K562 (cell line): ENCODE results near the gene OSBPL7. TPM values are rescaled to one million over a fixed set of nuclear protein-coding genes. Genes with fewer than 3 reads are reported as not detected.

ENCODE experiments used
- CBFB ChIP-seq: sonication (generic); formaldehyde crosslinking; IDR thresholded peaks from 2 replicates; pipeline ENCODE4 v1.4.0; 2020; ENCODE audit warnings: mild to moderate bottlenecking, missing genetic modification reagents
- CBX8 ChIP-seq: fragments of 200-600 bp; sonication (generic); IDR thresholded peaks from 2 replicates; pipeline ENCODE4 v1.6.1; 2012; ENCODE audit warnings: borderline replicate concordance, mixed run types, low read depth, mild to moderate bottlenecking, moderate library complexity, mixed read lengths, low read length, control low read depth, inconsistent platforms; ENCODE audit not compliant: poor library complexity, severe bottlenecking; ENCODE audit errors: extremely low read depth
- CCNT2 ChIP-seq: IDR thresholded peaks from 2 replicates; pipeline ENCODE4 v1.6.1; 2011; ENCODE audit warnings: borderline replicate concordance, low read depth, mild to moderate bottlenecking, moderate library complexity, mixed read lengths, low read length; ENCODE audit not compliant: insufficient read length; ENCODE audit errors: extremely low read depth
- CEBPG ChIP-seq, 3 experiments: fragments of 200-800 bp in 1 of 3; sonication (Bioruptor generic) in 1 of 3; sonication (generic) in 1 of 3; formaldehyde crosslinking in 1 of 3; IDR thresholded peaks in 2 of 3; conservative IDR thresholded peaks in 1 of 3; 2 replicates each; pipeline versions ENCODE4 v1.6.1 to v1.8.0; 2016 to 2022; ENCODE audit warnings: missing compliant biosample characterization in 2 of 3, missing genetic modification characterization in 2 of 3, mild to moderate bottlenecking in 1 of 3, missing genetic modification reagents in 1 of 3
- CTBP1 ChIP-seq: fragments of 450-650 bp; IDR thresholded peaks from 2 replicates; pipeline ENCODE4 v1.6.1; 2016; ENCODE audit warnings: borderline replicate concordance
- GABPB1 ChIP-seq: sonication (generic); formaldehyde crosslinking; IDR thresholded peaks from 2 replicates; pipeline ENCODE4 v1.8.0; 2022; ENCODE audit warnings: mild to moderate bottlenecking, missing genetic modification reagents
- IRF2 ChIP-seq: sonication (generic); formaldehyde crosslinking; IDR thresholded peaks from 2 replicates; pipeline ENCODE4 v1.8.1; 2022; ENCODE audit warnings: mild to moderate bottlenecking, missing genetic modification reagents
- KAT8 ChIP-seq: fragments of 450-650 bp; IDR thresholded peaks from 2 replicates; pipeline ENCODE4 v1.6.1; 2016; ENCODE audit warnings: low read depth, mild to moderate bottlenecking
- NCOA4 ChIP-seq: fragments of 450-650 bp; IDR thresholded peaks from 2 replicates; pipeline ENCODE4 v1.6.1; 2018; ENCODE audit warnings: mild to moderate bottlenecking; ENCODE audit not compliant: partially characterized antibody
- NRF1 ChIP-seq, 2 experiments: fragments of 450-650 bp; IDR thresholded peaks in 1 of 2; conservative IDR thresholded peaks in 1 of 2; 2 replicates each; pipeline ENCODE4 v1.6.1; 2014; ENCODE audit warnings: mild to moderate bottlenecking in 2 of 2
- POLR2H ChIP-seq: IDR thresholded peaks from 2 replicates; pipeline ENCODE4 v1.6.1; 2016; ENCODE audit warnings: missing genetic modification characterization, low read depth, mild to moderate bottlenecking, control low read depth, missing compliant biosample characterization, moderate library complexity
- PRMT5 ChIP-seq: sonication (generic); formaldehyde crosslinking; IDR thresholded peaks from 2 replicates; pipeline ENCODE4 v1.5.0; 2020; ENCODE audit warnings: missing genetic modification reagents
- RB1 ChIP-seq: fragments of 450-650 bp; IDR thresholded peaks from 2 replicates; pipeline ENCODE4 v1.6.1; 2017; ENCODE audit warnings: low read depth, mild to moderate bottlenecking
- RBBP5 ChIP-seq: fragments of 200-600 bp; sonication (generic); IDR thresholded peaks from 2 replicates; pipeline ENCODE4 v1.6.1; 2012; ENCODE audit warnings: borderline replicate concordance, mild to moderate bottlenecking, low read length, control low read depth, inconsistent platforms; ENCODE audit not compliant: insufficient read depth, poor library complexity, severe bottlenecking
- TBL1XR1 ChIP-seq, 2 experiments: IDR thresholded peaks; 2 replicates each; pipeline ENCODE4 v1.6.1; 2012; ENCODE audit warnings: improper control_type of control experiment in 2 of 2, low read length in 2 of 2, mild to moderate bottlenecking in 1 of 2
- TGIF2 ChIP-seq: sonication (generic); formaldehyde crosslinking; IDR thresholded peaks from 2 replicates; pipeline ENCODE4 v1.8.1; 2022; ENCODE audit warnings: mild to moderate bottlenecking, missing genetic modification reagents, moderate library complexity
- YY1 ChIP-seq, 3 experiments: IDR thresholded peaks; 2 replicates each; pipeline ENCODE4 v1.6.1; 2011; ENCODE audit warnings: low read length in 2 of 3, mild to moderate bottlenecking in 2 of 3, moderate library complexity in 2 of 3, borderline replicate concordance in 1 of 3, control low read depth in 1 of 3, low read depth in 1 of 3; ENCODE audit not compliant: insufficient read depth in 3 of 3, insufficient replicate concordance in 2 of 3, control insufficient read depth in 1 of 3, insufficient read length in 1 of 3; ENCODE audit errors: extremely low read depth in 1 of 3
- ZKSCAN8 ChIP-seq: fragments of 200-800 bp; sonication (Bioruptor generic); IDR thresholded peaks from 2 replicates; pipeline ENCODE4 v1.6.1; 2016; ENCODE audit warnings: missing genetic modification characterization, missing compliant biosample characterization
- ZNF324 ChIP-seq: fragments of 250-450 bp; sonication (Bioruptor Pico); IDR thresholded peaks from 2 replicates; pipeline ENCODE4 v1.4.0; 2020; ENCODE audit warnings: mild to moderate bottlenecking
- ZNF589 ChIP-seq: fragments of 200-800 bp; sonication (Bioruptor generic); IDR thresholded peaks from 2 replicates; pipeline ENCODE4 v1.6.1; 2016; ENCODE audit warnings: low read depth, missing genetic modification characterization, missing compliant biosample characterization
- polyA plus RNA-seq, 8 experiments: library from polyadenylated mRNA; depleted of rRNA in 4 of 8; stranded (reverse) in 5 of 8; unstranded in 3 of 8; fragments of >200 nt; fragmentation: Nextera tagmentation in 2 of 8; fragmentation: Illumina TruSeq in 1 of 8; extraction: Ambion mirVana in 2 of 8; extraction: Trizol in 1 of 8; gene quantifications; 2 replicates each; pipeline versions ENCODE4 v1.2.1 to v1.2.3, GENCODE V29; 2011 to 2014; ENCODE audit warnings: inconsistent platforms in 1 of 8, missing spikeins in 1 of 8
- total RNA-seq, 7 experiments: library from RNA; depleted of rRNA in 6 of 7; stranded (reverse); fragments of >200 nt in 6 of 7; fragmentation: Illumina TruSeq in 2 of 7; extraction: Trizol in 2 of 7; gene quantifications; 2 replicates each; pipeline versions ENCODE4 v1.2.1 to v1.2.3, GENCODE V29; 2011 to 2021; ENCODE audit warnings: low replicate concordance in 1 of 7
- TF ChIP-seq, protein P1 (sequence below): fragments of 250-450 bp; sonication (Bioruptor Pico); IDR thresholded peaks from 2 replicates; pipeline ENCODE4 v1.8.0; 2022; ENCODE audit warnings: moderate library complexity, mild to moderate bottlenecking, inconsistent platforms
- TF ChIP-seq, protein P2 (sequence below): sonication (generic); formaldehyde crosslinking; IDR thresholded peaks from 2 replicates; pipeline ENCODE4 v1.8.0; 2023; ENCODE audit warnings: missing genetic modification reagents, mild to moderate bottlenecking, borderline replicate concordance

The OSBPL7 gene
- total and polyA plus RNA-seq, 9 of the 15 experiments (the other 6 are each of a cell fraction or from before 2014, with no cell fraction given): 0.32 to 11.9 (median 5.8) TPM

DNA sequence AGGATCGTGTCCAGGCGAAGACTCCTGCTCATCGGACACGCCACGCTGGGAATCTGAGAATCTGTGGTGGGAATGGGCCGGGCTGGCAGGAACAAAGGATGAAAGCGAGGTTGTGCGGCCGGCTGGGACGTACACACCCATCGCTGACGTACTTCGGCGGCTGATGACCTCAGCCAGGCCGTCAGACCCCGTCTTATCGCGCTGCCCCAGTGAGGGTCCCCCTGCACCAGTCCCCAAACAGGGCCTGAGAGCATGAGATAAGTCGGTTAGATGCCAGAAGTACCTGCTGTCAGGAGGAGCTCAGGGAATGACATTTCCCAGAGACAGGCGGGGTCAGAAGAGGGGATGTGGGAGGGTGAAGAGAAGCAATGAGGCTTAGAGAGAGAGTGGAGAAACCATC lies 45.3 kb upstream of the OSBPL7 start (continued):
- TF ChIP-seq TGIF2 (CRISPR knock-in tag): no peak
- no peak for TF ChIP-seq RBBP5
- TF ChIP-seq GABPB1 (CRISPR knock-in tag): 0 out of 2 replicates have a peak, but pooled peaks have one; percentile 30
- no peak for TF ChIP-seq ZNF324 (CRISPR knock-in tag)
- TF ChIP-seq PRMT5 (CRISPR knock-in tag): no peak
- peak; percentile 94; the same call in 1 of the 2 replicates for TF ChIP-seq ZKSCAN8 (CRISPR knock-in tag)
- TF ChIP-seq CCNT2: peak; percentile 100
- TF ChIP-seq CEBPG (CRISPR knock-in tag; IDR thresholded peaks at IDR 0.05): no peak
- no peak for TF ChIP-seq CEBPG (tag; conservative IDR thresholded peaks at IDR 0.05 in 1 of 2, IDR thresholded peaks at IDR 0.05 in 1 of 2)
- peak; percentile 48 to 61; a peak in 3 of 4 replicates for TF ChIP-seq NRF1 (conservative IDR thresholded peaks at IDR 0.05 in 1 of 2, IDR thresholded peaks at IDR 0.05 in 1 of 2)
- TF ChIP-seq IRF2 (CRISPR knock-in tag): no peak
- TF ChIP-seq TBL1XR1 (IDR thresholded peaks at IDR 0.05; ENCODE audit: low read length in 2 of 2): peak; percentile 93 to 98
- TF ChIP-seq RB1: peak; percentile 82
- TF ChIP-seq KAT8: no peak
- TF ChIP-seq CBFB (CRISPR knock-in tag): 0 out of 2 replicates have a peak, but pooled peaks have one; percentile 71
- TF ChIP-seq NCOA4: no peak
- no peak for TF ChIP-seq POLR2H (tag)
- TF ChIP-seq CBX8: no peak
- no peak for TF ChIP-seq YY1 (IDR thresholded peaks at IDR 0.05; ENCODE audit: borderline replicate concordance in 1 of 3, control insufficient read depth in 1 of 3, extremely low read depth in 1 of 3, insufficient read depth in 3 of 3, insufficient read length in 1 of 3, insufficient replicate concordance in 2 of 3, low read depth in 1 of 3, low read length in 2 of 3)
- TF ChIP-seq, protein P1, sequence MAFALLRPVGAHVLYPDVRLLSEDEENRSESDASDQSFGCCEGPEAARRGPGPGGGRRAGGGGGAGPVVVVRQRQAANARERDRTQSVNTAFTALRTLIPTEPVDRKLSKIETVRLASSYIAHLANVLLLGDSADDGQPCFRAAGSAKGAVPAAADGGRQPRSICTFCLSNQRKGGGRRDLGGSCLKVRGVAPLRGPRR (CRISPR knock-in tag): no peak
- TF ChIP-seq, protein P2, sequence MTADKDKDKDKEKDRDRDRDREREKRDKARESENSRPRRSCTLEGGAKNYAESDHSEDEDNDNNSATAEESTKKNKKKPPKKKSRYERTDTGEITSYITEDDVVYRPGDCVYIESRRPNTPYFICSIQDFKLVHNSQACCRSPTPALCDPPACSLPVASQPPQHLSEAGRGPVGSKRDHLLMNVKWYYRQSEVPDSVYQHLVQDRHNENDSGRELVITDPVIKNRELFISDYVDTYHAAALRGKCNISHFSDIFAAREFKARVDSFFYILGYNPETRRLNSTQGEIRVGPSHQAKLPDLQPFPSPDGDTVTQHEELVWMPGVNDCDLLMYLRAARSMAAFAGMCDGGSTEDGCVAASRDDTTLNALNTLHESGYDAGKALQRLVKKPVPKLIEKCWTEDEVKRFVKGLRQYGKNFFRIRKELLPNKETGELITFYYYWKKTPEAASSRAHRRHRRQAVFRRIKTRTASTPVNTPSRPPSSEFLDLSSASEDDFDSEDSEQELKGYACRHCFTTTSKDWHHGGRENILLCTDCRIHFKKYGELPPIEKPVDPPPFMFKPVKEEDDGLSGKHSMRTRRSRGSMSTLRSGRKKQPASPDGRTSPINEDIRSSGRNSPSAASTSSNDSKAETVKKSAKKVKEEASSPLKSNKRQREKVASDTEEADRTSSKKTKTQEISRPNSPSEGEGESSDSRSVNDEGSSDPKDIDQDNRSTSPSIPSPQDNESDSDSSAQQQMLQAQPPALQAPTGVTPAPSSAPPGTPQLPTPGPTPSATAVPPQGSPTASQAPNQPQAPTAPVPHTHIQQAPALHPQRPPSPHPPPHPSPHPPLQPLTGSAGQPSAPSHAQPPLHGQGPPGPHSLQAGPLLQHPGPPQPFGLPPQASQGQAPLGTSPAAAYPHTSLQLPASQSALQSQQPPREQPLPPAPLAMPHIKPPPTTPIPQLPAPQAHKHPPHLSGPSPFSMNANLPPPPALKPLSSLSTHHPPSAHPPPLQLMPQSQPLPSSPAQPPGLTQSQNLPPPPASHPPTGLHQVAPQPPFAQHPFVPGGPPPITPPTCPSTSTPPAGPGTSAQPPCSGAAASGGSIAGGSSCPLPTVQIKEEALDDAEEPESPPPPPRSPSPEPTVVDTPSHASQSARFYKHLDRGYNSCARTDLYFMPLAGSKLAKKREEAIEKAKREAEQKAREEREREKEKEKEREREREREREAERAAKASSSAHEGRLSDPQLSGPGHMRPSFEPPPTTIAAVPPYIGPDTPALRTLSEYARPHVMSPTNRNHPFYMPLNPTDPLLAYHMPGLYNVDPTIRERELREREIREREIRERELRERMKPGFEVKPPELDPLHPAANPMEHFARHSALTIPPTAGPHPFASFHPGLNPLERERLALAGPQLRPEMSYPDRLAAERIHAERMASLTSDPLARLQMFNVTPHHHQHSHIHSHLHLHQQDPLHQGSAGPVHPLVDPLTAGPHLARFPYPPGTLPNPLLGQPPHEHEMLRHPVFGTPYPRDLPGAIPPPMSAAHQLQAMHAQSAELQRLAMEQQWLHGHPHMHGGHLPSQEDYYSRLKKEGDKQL: no peak
- peak; percentile 100 for TF ChIP-seq CTBP1
- peak; percentile 99 for TF ChIP-seq ZNF589 (CRISPR knock-in tag)
